A673 (cell line): ENCODE measurements around the gene CAPN9.

ENCODE experiments used
- CTCF ChIP-seq: fragments of 300-800, 200-600 bp; sonication (generic); conservative IDR thresholded peaks from 2 replicates; pipeline ENCODE4 v1.5.1; 2017; ENCODE audit warnings: low read depth, mild to moderate bottlenecking, antibody characterized with exemption, low read length, moderate library complexity, mixed read lengths
- EZH2 ChIP-seq: fragments of 200-600 bp; sonication (generic); IDR thresholded peaks from 2 replicates; pipeline ENCODE4 v1.6.1; 2017; ENCODE audit warnings: borderline replicate concordance, low read depth, mild to moderate bottlenecking, mixed read lengths, antibody characterized with exemption, low read length; ENCODE audit not compliant: poor library complexity, severe bottlenecking

DNA sequence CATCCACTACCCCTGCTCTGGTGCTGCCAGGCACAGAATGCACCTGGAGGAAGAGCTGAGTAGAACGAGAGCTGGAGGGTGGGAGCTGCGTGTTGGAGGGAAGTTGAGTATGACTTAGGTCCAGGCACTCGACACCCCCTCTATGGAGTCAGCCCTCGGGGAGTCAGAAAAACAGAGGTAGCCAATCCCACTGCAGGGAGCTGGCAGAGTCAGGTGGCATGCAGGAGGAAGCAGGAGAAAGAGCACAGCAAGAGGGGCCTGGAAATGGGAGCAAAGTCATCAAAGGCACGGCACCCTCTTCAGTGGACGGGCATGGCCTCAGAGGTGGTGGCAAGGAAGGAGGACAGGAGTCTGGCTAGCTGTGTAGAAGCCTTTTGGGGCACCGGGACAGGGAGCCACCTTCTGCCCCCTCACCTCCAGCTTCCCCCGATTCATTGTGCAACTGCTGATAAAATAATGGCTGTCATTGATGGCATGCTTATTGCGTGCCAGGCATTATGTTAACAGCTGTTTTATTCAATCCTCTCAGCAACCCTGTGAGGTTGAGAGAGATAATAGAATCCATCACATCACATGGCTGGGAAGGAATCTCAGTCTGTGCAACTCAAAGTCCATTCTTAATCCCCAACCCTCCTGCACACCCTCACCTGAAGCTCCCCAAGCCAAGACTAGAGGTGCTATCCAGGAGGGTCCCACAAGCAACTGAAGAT, 79.1 kb downstream of the CAPN9 start:
- TF ChIP-seq CTCF (no peak), EZH2 (no peak)
